ENCODE data around the gene GNA12.

- TF ChIP-seq CTCF (IDR thresholded peaks at IDR 0.05 in 8 of 11, conservative IDR thresholded peaks at IDR 0.05 in 3 of 11) (no peak), POLR2A (IDR thresholded peaks at IDR 0.05) (no peak), POLR2AphosphoS5 (IDR thresholded peaks at IDR 0.05) (no peak)
Measured at GRCh38 chr7:2781636-2782035, 62.5 kb downstream of the GNA12 start.

Data from spleen (tissue), 7 donors.